Pancreas (tissue), 10 donors: ENCODE data around the gene ADARB1. TPM values are rescaled to one million over a fixed set of nuclear protein-coding genes. Genes with fewer than 3 reads are reported as not detected.

Experiments
- ATAC-seq, 4 donors: fragments of 200-7000 bp; cut with Tn5 transposase; one replicate each; pipeline versions ENCODE4 v1.8.0 to v1.9.1; 2020; ENCODE audit warnings: mild to moderate bottlenecking in 4 of 4, moderate library complexity in 4 of 4
- DNase-seq, 6 donors: peaks; one replicate each; pipeline ENCODE4 v3.0.0-alpha.2; 2020
- FAIRE-seq: peaks from 2 replicates; lab custom pipeline; 2012; peaks lifted over from hg19 to GRCh38; lab: Jason Lieb, UNC
- H3K27ac ChIP-seq, 4 donors: fragments of 200-600 bp; sonication (generic); 1 replicate in 3 of 4; 2 replicates in 1 of 4; pipeline versions ENCODE4 v1.5.0 to v1.8.0; 2020
- H3K27me3 ChIP-seq, 4 donors: fragments of 200-600 bp; one replicate each; pipeline ENCODE4 v1.8.0; 2021
- H3K36me3 ChIP-seq, 3 donors: fragments of 200-600 bp; sonication (generic) in 1 of 3; one replicate each; pipeline versions ENCODE4 v1.5.0 to v1.8.0; 2020 to 2021
- H3K4me1 ChIP-seq, 3 donors: fragments of 200-600 bp; one replicate each; pipeline ENCODE4 v1.8.0; 2021
- H3K4me3 ChIP-seq, 4 donors: fragments of 200-600 bp; sonication (generic) in 2 of 4; one replicate each; pipeline versions ENCODE4 v1.5.0 to v1.8.0; 2020 to 2021
- H3K9me3 ChIP-seq, 4 donors: fragments of 200-600 bp; one replicate each; pipeline ENCODE4 v1.8.0; 2021
- whole genome bisulfite sequencing, 2 donors: extraction: QIAGEN DNeasy Blood & Tissue Kit; methylation state at CpG; one replicate each; pipeline ENCODE4 v1.1.7; 2013; 5-methylcytosine and 5-hydroxymethylcytosine counted together
- intact Hi-C, 3 donors: fragments of 100-400 bp; cut with DNase I; formaldehyde crosslinking; loops; one replicate each; pipeline versions ENCODE4 v1.11.1 to v1.14.2; 2022
- polyA plus RNA-seq, 2 donors: library from polyadenylated mRNA; stranded (reverse); fragments of 200-250 nt; gene quantifications; one replicate each; pipeline ENCODE4 v1.2.3, GENCODE V29; 2013
- total RNA-seq, 6 donors: library from RNA; stranded (reverse); fragmentation: NEBNext Ultra II Directional in 4 of 6; extraction: Animal tissue kit (Norgen Biotek cat#: 25700) in 4 of 6; gene quantifications; one replicate each; pipeline versions ENCODE4 v1.2.1 to v1.2.4, GENCODE V29; 2021 to 2023
- TF ChIP-seq, protein P1 (sequence below), 4 donors: fragments of 200-600 bp; sonication (generic) in 3 of 4; IDR thresholded peaks; one replicate each; pipeline versions ENCODE4 v1.5.0 to v1.8.0; 2021; ENCODE audit warnings: antibody characterized with exemption in 4 of 4
- donor health status: healthy with polysubstance abuse.
- donor health status: DM: no; HTN: no; CAD: no; lungs with moderate emphysema.
- donor health status: DM: no; HTN: no; CAD: no.
- donor health status: control.
- donor health status: control.
- donor health status: Bipolar disorder and iron deficiency.
- donor health status: DM: yes; HTN: yes; CAD: no.
- donor health status: DM: no; HTN: no; CAD: no.
- donor health status: DM: no; HTN: no; CAD: no.
- donor health status: DM: yes; HTN: yes; CAD: no.

The ADARB1 gene
- total and polyA plus RNA-seq, 8 donors: 5.4 to 10.1 (median 6.3) TPM

DNA sequence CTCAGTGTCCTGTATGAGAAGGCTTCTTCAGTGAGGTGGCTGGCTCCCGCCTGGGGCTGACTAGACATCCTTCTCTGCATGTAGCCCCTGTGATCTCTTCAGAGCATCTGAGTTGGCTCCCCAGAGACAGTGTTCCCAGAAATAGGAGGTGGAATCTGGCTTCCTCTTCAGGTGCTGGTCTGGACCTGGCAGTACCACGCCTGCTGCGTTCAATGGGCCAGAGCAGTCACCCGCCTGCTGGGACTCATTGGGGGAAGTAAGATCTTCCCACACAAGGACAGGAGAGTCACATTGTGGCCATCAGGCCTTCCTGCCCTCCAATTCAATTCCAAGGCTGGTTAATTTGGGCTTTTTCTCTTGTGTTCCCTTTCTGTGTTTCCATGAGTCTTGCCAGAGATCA, 51.0 kb downstream of the ADARB1 start:
- DNase-seq: no peak
- TF ChIP-seq, protein P1, sequence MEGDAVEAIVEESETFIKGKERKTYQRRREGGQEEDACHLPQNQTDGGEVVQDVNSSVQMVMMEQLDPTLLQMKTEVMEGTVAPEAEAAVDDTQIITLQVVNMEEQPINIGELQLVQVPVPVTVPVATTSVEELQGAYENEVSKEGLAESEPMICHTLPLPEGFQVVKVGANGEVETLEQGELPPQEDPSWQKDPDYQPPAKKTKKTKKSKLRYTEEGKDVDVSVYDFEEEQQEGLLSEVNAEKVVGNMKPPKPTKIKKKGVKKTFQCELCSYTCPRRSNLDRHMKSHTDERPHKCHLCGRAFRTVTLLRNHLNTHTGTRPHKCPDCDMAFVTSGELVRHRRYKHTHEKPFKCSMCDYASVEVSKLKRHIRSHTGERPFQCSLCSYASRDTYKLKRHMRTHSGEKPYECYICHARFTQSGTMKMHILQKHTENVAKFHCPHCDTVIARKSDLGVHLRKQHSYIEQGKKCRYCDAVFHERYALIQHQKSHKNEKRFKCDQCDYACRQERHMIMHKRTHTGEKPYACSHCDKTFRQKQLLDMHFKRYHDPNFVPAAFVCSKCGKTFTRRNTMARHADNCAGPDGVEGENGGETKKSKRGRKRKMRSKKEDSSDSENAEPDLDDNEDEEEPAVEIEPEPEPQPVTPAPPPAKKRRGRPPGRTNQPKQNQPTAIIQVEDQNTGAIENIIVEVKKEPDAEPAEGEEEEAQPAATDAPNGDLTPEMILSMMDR (IDR thresholded peaks at IDR 0.05): no peak
- no peaks in the 10 kb centered on the region for H3K27me3 ChIP-seq
- no peak for ATAC-seq
- intact Hi-C loops: loop anchor here in 2 of 3 donors (5.0 kb wide), 2 partner anchors 173 to 178 kb away; no protein-coding TSS in a partner anchor
- no peak overlapping the region for H3K27ac ChIP-seq
- no peaks in the 10 kb centered on the region for H3K4me1 ChIP-seq
- no peak for FAIRE-seq
- H3K9me3 ChIP-seq: no peaks in the 10 kb centered on the region
- no peaks in the 10 kb centered on the region for H3K36me3 ChIP-seq
- WGBS, 2 donors: 78 to 85% methylated on average over 4 of the region's 4 CpGs
- no peak overlapping the region for H3K4me3 ChIP-seq

DNA sequence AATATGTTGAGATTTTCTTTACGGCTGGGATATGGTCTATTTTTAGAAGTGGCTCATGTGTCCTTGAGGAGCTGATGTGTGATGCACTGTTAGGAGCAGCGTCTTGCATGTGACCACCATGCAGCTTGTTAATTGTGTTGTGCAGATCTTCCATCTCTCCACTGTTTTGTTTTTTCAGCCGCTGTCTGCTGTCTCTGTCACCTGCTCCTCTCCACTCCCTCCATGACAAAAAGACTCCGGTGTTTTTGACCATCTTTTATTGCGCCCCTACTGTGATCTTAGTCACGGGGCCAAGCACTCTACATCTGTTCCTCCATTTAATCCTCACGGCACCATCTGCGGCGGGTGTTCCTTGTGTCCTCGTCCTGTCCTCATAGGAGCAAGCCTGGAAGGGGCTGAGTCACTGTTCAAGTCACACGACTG, 51.8 kb downstream of the ADARB1 start:
- Histone ChIP-seq H3K27ac (no peak overlapping the region), H3K4me3 (no peak overlapping the region), H3K9me3 (no peaks in the 10 kb centered on the region), H3K36me3 (no peaks in the 10 kb centered on the region), H3K27me3 (no peaks in the 10 kb centered on the region), H3K4me1 (no peaks in the 10 kb centered on the region)
- intact Hi-C loops: loop anchor here in 2 of 3 donors (5.0 kb wide), 2 partner anchors 174 to 179 kb away; no protein-coding TSS in a partner anchor
- TF ChIP-seq, protein P1 (IDR thresholded peaks at IDR 0.05): no peak
- ATAC-seq (no peak), FAIRE-seq (no peak), DNase-seq (no peak)
- WGBS, 2 donors: 74 to 85% methylated on average over 11 of the region's 11 CpGs

DNA sequence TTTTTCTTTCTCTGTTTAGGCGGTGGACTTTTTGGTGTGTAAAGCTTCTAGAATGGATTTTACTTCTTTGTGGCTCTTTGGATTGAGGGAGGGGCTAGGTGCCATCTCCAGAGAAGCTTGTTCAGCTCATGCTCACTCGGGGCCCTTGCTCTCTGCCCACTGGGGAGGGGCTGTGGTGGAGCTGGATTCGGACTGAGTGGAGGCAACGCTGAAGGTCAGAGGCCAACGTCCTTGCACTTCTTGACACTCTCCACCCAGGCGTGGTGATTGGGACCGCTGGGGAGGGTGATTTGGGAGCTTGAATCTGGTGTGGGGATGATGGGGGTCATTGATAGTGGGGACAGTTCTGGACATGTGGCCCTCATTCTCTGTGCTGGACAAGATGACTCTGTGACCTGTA, 52.6 kb downstream of the ADARB1 start:
- Histone ChIP-seq H3K9me3 (no peaks in the 10 kb centered on the region), H3K36me3 (no peaks in the 10 kb centered on the region), H3K4me3 (no peak overlapping the region), H3K27me3 (no peaks in the 10 kb centered on the region), H3K4me1 (no peaks in the 10 kb centered on the region), H3K27ac (no peak overlapping the region)
- intact Hi-C loops: loop anchor here in 2 of 3 donors (5.0 kb wide), 2 partner anchors 175 to 180 kb away; no protein-coding TSS in a partner anchor
- WGBS, 2 donors: 75 to 85% methylated on average over 7 of the region's 7 CpGs
- FAIRE-seq (no peak), ATAC-seq (no peak), DNase-seq (no peak)
- TF ChIP-seq, protein P1 (IDR thresholded peaks at IDR 0.05): no peak

DNA sequence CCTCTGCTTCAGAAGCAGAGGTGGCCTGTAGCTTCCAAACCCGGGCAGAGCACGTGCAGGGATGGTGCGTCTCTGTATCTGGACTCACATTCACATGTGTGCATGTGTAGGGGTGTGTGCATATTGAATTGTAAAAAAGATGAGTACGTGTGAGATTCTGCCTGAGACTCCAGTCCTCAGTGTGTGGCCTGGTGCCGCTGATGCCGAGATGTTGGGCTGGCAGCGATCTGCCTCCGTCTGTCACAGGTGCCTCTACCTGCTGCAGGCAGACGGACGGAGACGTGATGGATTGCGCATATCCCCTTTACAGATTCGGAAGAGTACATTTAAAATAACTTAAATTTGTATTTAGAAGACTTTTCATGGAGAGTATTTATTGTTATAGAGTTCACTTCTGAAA, 53.6 kb downstream of the ADARB1 start:
- no peaks in the 10 kb centered on the region for H3K4me1 ChIP-seq
- no peaks in the 10 kb centered on the region for H3K27me3 ChIP-seq
- TF ChIP-seq, protein P1 (IDR thresholded peaks at IDR 0.05): no peak
- no peaks in the 10 kb centered on the region for H3K9me3 ChIP-seq
- DNase-seq: no peak
- WGBS, 2 donors: 79 to 87% methylated on average over 13 of the region's 13 CpGs
- intact Hi-C loops: loop anchor here in 2 of 3 donors (5.0 kb wide), 2 partner anchors 176 to 181 kb away; no protein-coding TSS in a partner anchor
- no peak for ATAC-seq
- H3K36me3 ChIP-seq: no peaks in the 10 kb centered on the region
- H3K27ac ChIP-seq: no peak overlapping the region
- H3K4me3 ChIP-seq: no peak overlapping the region
- FAIRE-seq: no peak

DNA sequence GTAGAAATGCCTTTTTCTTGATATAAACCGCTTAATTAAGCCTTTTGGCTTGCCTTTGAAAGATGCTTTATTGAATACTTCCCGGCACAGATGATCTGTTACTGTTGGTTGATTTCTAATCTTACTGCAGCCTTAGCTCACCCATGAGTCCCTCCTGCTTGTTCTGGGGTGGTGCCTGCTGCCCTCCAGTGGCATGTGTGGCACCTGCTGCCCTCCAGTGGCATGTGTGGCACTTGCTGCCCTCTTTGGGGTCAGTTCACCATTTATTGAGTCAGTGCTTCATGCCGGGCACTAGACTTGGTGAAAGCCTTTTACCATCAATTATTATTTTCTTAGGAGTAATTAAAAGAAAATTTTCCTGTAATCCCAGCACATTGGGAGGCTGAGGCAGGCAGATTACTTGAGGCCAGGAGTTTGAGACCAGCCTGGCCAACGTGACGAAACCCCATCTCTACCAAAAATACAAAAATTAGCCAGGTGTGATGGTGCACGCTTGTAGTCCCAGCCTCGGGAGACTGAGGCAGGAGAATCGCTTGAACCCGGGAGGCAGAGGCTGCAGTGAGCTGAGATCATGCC, 54.3 kb downstream of the ADARB1 start:
- H3K27me3 ChIP-seq: no peaks in the 10 kb centered on the region
- DNase-seq (peak; percentile 50 to 85 (median 74)), ATAC-seq (peak; percentile 93 to 98 (median 94)), FAIRE-seq (no peak)
- no peak overlapping the region for H3K27ac ChIP-seq
- H3K9me3 ChIP-seq: no peaks in the 10 kb centered on the region
- H3K4me3 ChIP-seq: no peak overlapping the region
- 45 to 54% methylated on average over 9 of the region's 9 CpGs for WGBS, 2 donors
- intact Hi-C loops: loop anchor here in 2 of 3 donors (5.0 kb wide), 2 partner anchors 176 to 181 kb away; no protein-coding TSS in a partner anchor
- H3K4me1 ChIP-seq: no peaks in the 10 kb centered on the region
- TF ChIP-seq, protein P1 (IDR thresholded peaks at IDR 0.05): peak; percentile 51 to 81 (median 78)
- H3K36me3 ChIP-seq: no peaks in the 10 kb centered on the region
